ENCODE data around the gene PDE4B.
"Not testable (repeated sequence)": the region's sequence is repeated elsewhere in the genome, so short reads cannot be mapped to it uniquely, and the experiment has no call there.

Gene PDE4B

GRCh38 chr1:65846866-65847265, 54.2 kb downstream of the PDE4B start:
- in situ Hi-C loops (cut with MboI; ENCODE audit: low sequenced_read_pairs, unreplicated experiment) = no loop called here
- DNase-seq (ENCODE audit: low spot score) = no peak

GRCh38 chr1:65850281-65850680, 57.6 kb downstream of the PDE4B start:
- no peak for DNase-seq (ENCODE audit: low spot score)
- in situ Hi-C loops (cut with MboI; ENCODE audit: low sequenced_read_pairs, unreplicated experiment) = no loop called here
- TF ChIP-seq CTCF (IDR thresholded peaks at IDR 0.05; ENCODE audit: borderline replicate concordance, control extremely low read depth, extremely low read depth, insufficient read depth, missing control alignments) = no peak

More at GRCh38 chr1:65846866-65847265, 54.2 kb downstream of the PDE4B start:
- no peak for TF ChIP-seq CTCF (IDR thresholded peaks at IDR 0.05; ENCODE audit: borderline replicate concordance, control extremely low read depth, extremely low read depth, insufficient read depth, missing control alignments)

GRCh38 chr1:65856591-65856990, 63.9 kb downstream of the PDE4B start:
- in situ Hi-C loops (cut with MboI; ENCODE audit: low sequenced_read_pairs, unreplicated experiment); DNase-seq (ENCODE audit: low spot score): not testable (repeated sequence)

GRCh38 chr1:65866439-65866838, 73.7 kb downstream of the PDE4B start:
- TF ChIP-seq CTCF (IDR thresholded peaks at IDR 0.05; ENCODE audit: borderline replicate concordance, control extremely low read depth, extremely low read depth, insufficient read depth, missing control alignments) = no peak
- in situ Hi-C loops (cut with MboI; ENCODE audit: low sequenced_read_pairs, unreplicated experiment) = no loop called here
- no peak for DNase-seq (ENCODE audit: low spot score)

GRCh38 chr1:65872301-65872700, 79.6 kb downstream of the PDE4B start:
- DNase-seq (ENCODE audit: low spot score) = no peak
- in situ Hi-C loops (cut with MboI; ENCODE audit: low sequenced_read_pairs, unreplicated experiment) = no loop called here
- no peak for TF ChIP-seq CTCF (IDR thresholded peaks at IDR 0.05; ENCODE audit: borderline replicate concordance, control extremely low read depth, extremely low read depth, insufficient read depth, missing control alignments)

GRCh38 chr1:65878342-65878741, 85.6 kb downstream of the PDE4B start:
- in situ Hi-C loops (cut with MboI; ENCODE audit: low sequenced_read_pairs, unreplicated experiment) = not testable (repeated sequence)

GRCh38 chr1:65880611-65881010, 87.9 kb downstream of the PDE4B start:
- TF ChIP-seq CTCF (IDR thresholded peaks at IDR 0.05; ENCODE audit: borderline replicate concordance, control extremely low read depth, extremely low read depth, insufficient read depth, missing control alignments) = no peak
- DNase-seq (ENCODE audit: low spot score) = no peak
- in situ Hi-C loops (cut with MboI; ENCODE audit: low sequenced_read_pairs, unreplicated experiment) = no loop called here

More at GRCh38 chr1:65878342-65878741, 85.6 kb downstream of the PDE4B start:
- not testable (repeated sequence) for DNase-seq (ENCODE audit: low spot score)

- TF ChIP-seq CTCF (IDR thresholded peaks at IDR 0.05; ENCODE audit: borderline replicate concordance, control extremely low read depth, extremely low read depth, insufficient read depth, missing control alignments) = no peak
- DNase-seq (ENCODE audit: low spot score) = no peak
- in situ Hi-C loops (cut with MboI; ENCODE audit: low sequenced_read_pairs, unreplicated experiment) = no loop called here
Observed at GRCh38 chr1:65881067-65881594, 88.4 kb downstream of the PDE4B start.

All from GM13976 (cell line).